Endothelial cell (in vitro differentiated cells): Measurements from ENCODE around the gene FBXO2. TPM values are rescaled to one million over a fixed set of nuclear protein-coding genes. Genes with fewer than 3 reads are reported as not detected.

ENCODE experiments used
- DNase-seq: peaks from one replicate; pipeline ENCODE4 v3.0.0; 2021; ENCODE audit warnings: low spot score
- H3K27ac Mint-ChIP-seq: one replicate; pipeline ENCODE4 v1.8.0; 2021; ENCODE audit warnings: mixed read lengths, inconsistent platforms; ENCODE audit not compliant: unreplicated experiment
- H3K27me3 Mint-ChIP-seq: one replicate; pipeline ENCODE4 v1.8.0; 2021; ENCODE audit warnings: mild to moderate bottlenecking, moderate library complexity, mixed read lengths, inconsistent platforms; ENCODE audit not compliant: unreplicated experiment
- H3K36me3 Mint-ChIP-seq: one replicate; pipeline ENCODE4 v1.8.0; 2021; ENCODE audit warnings: mild to moderate bottlenecking, low read depth, mixed read lengths, inconsistent platforms; ENCODE audit not compliant: unreplicated experiment
- H3K4me1 Mint-ChIP-seq: one replicate; pipeline ENCODE4 v1.8.0; 2021; ENCODE audit warnings: mild to moderate bottlenecking, mixed read lengths, inconsistent platforms; ENCODE audit not compliant: unreplicated experiment
- H3K4me3 Mint-ChIP-seq: one replicate; pipeline ENCODE4 v1.8.0; 2021; ENCODE audit warnings: mild to moderate bottlenecking, mixed read lengths, inconsistent platforms; ENCODE audit not compliant: unreplicated experiment
- H3K9me3 Mint-ChIP-seq: one replicate; pipeline ENCODE4 v1.8.0; 2021; ENCODE audit warnings: mixed read lengths, inconsistent platforms; ENCODE audit not compliant: unreplicated experiment
- total RNA-seq: library from RNA; stranded (reverse); fragmentation: NEBNext Ultra II Directional; extraction: Animal tissue kit (Norgen Biotek cat#: 25700); gene quantifications from one replicate; pipeline ENCODE4 v1.2.1, GENCODE V29; 2021; ENCODE audit not compliant: unreplicated experiment
- TF ChIP-seq, protein P1 (sequence below): fragments of 200-600 bp; sonication (generic); IDR thresholded peaks from one replicate; pipeline ENCODE4 v1.5.0; 2021; ENCODE audit warnings: antibody characterized with exemption; ENCODE audit not compliant: unreplicated experiment

The FBXO2 gene
- total RNA-seq, 1 donor from 2014 or later, result 1.6 TPM

DNA sequence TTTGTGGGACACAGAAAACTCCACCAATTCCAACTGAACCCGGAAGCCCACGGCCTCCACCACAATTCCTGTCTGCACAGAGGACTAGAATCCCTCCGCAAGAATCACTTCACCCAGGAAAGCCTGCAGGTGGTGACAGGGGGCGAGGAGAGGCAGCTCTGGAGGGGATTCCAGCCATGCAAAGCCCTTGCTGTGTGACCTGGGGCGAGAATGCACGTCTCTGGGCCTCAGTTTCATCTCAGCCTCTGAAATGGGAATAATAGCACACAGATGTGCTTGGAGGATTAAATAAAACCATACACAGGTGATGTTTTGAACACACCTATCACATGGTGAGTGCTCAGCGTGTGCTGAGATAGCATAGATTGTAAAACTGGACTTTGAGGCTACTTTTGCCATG lies 14.1 kb downstream of the FBXO2 start:
- Mint-ChIP-seq H3K27ac (no peak overlapping the region), H3K4me1 (no peaks in the 10 kb centered on the region), H3K4me3 (no peak overlapping the region), H3K36me3 (no peaks in the 10 kb centered on the region), H3K27me3 (no peaks in the 10 kb centered on the region), H3K9me3 (no peaks in the 10 kb centered on the region)
- TF ChIP-seq, protein P1, sequence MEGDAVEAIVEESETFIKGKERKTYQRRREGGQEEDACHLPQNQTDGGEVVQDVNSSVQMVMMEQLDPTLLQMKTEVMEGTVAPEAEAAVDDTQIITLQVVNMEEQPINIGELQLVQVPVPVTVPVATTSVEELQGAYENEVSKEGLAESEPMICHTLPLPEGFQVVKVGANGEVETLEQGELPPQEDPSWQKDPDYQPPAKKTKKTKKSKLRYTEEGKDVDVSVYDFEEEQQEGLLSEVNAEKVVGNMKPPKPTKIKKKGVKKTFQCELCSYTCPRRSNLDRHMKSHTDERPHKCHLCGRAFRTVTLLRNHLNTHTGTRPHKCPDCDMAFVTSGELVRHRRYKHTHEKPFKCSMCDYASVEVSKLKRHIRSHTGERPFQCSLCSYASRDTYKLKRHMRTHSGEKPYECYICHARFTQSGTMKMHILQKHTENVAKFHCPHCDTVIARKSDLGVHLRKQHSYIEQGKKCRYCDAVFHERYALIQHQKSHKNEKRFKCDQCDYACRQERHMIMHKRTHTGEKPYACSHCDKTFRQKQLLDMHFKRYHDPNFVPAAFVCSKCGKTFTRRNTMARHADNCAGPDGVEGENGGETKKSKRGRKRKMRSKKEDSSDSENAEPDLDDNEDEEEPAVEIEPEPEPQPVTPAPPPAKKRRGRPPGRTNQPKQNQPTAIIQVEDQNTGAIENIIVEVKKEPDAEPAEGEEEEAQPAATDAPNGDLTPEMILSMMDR, result no peak
- DNase-seq, result no peak

DNA sequence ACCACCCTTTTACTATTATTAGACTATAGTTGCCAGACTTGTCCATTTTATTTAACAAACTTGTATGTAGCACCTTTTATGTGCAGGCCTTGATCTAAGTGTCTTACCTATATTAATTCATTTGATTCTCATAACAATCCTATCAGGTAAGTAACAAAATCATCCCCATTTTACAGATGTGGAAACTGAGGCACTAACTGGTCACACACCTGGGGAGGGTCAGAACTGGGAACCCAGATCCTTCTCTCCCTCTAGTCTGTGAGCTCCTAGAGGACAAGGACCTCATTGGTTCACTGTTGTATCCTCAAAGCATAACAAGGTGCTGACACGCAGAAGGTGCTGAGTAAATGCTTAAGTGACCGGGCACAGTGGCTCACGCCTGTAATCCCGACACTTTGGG lies 14.9 kb downstream of the FBXO2 start:
- Mint-ChIP-seq H3K27me3 (no peaks in the 10 kb centered on the region), H3K27ac (no peak overlapping the region), H3K4me1 (no peaks in the 10 kb centered on the region), H3K9me3 (no peaks in the 10 kb centered on the region), H3K4me3 (no peak overlapping the region), H3K36me3 (no peaks in the 10 kb centered on the region)
- TF ChIP-seq, protein P1, result no peak
- DNase-seq, result no peak

DNA sequence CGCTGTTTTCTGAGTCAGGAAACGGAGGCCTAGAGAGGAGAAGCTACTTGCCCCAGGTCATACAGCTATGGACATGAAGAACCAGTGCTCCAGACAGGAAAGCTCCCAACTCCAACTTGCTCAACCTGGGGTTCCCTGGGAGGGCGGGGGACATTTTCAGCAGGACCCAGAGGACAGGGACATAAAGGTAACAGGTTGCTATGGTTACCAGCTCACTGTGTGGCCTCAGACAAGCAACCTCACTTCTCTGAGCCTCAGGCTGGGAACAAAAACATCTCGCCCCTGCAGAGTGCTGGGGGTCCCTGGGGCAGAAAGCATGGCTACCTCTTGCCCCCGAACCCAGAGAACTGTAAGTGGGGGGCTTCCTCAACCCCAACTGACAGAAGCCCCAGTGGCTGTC lies 16.1 kb downstream of the FBXO2 start:
- no peaks in the 10 kb centered on the region for H3K27me3 Mint-ChIP-seq
- H3K36me3 Mint-ChIP-seq, result no peaks in the 10 kb centered on the region
- no peak overlapping the region for H3K27ac Mint-ChIP-seq
- H3K9me3 Mint-ChIP-seq, result no peaks in the 10 kb centered on the region
- no peak for DNase-seq
- no peak overlapping the region for H3K4me3 Mint-ChIP-seq
- H3K4me1 Mint-ChIP-seq, result no peaks in the 10 kb centered on the region
- TF ChIP-seq, protein P1, result no peak

DNA sequence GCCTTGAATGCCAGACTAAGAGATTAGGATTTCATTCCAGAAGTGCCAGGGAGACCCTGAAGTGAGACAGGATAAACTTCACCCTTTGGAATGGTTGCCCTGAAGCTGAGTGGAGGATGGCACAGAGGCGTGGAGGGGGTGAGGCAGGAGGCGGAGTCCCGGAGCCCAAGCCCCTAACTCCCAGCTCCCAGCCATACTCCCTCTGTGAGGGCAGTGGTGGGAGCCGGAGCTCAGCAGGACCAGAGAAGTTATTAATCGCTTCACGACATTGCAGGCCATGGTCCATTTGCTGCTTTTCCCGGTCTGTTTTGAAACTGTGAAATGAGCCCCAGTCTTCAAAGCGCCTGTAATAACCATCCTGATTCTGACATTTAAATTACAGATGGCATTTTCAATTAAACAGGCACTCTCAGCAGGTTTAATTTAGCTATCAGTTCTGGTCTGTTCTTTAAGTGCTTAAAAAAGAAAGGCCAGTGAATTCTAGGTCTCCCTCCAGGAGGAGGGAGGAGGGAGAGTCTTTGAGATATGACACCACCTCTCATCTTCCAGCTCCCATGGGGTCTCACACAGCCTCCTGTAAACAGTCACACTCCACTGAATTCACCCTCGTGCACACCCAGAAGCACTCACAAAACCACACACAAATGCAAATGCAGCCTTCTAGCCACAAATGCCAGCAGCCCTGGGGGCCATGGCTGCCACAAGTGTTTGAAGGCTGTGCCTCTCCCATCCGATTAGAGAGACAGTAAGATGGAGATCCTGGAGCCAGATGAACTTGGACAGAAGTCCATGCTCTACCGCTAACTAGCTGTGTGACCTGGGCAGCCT lies 19.6 kb downstream of the FBXO2 start:
- H3K36me3 Mint-ChIP-seq, result no peaks in the 10 kb centered on the region
- no peaks in the 10 kb centered on the region for H3K27me3 Mint-ChIP-seq
- H3K4me3 Mint-ChIP-seq, result no peak overlapping the region

More for the DNA sequence above, 19.6 kb downstream of the FBXO2 start:
- TF ChIP-seq, protein P1, result no peak
- DNase-seq, result no peak
- H3K4me1 Mint-ChIP-seq, result no peaks in the 10 kb centered on the region
- H3K27ac Mint-ChIP-seq, result no peak overlapping the region
- no peaks in the 10 kb centered on the region for H3K9me3 Mint-ChIP-seq
